Rectal smooth muscle tissue (tissue), 1 donor: ENCODE data around the gene KRTAP16-1.
"Not testable (repeated sequence)": the region's sequence is repeated elsewhere in the genome, so short reads cannot be mapped to it uniquely, and the experiment has no call there.

Experiments
- H3K27ac ChIP-seq: one replicate; pipeline ENCODE4 v1.7.0; 2013; ENCODE audit warnings: low read depth, low read length, inconsistent platforms
- H3K27me3 ChIP-seq: one replicate; pipeline ENCODE4 v1.7.0; 2013; ENCODE audit warnings: low read length; ENCODE audit not compliant: control insufficient read depth, insufficient read depth
- H3K36me3 ChIP-seq: one replicate; pipeline ENCODE4 v1.7.0; 2013; ENCODE audit warnings: low read length; ENCODE audit not compliant: control insufficient read depth, insufficient read depth
- H3K4me1 ChIP-seq: one replicate; pipeline ENCODE4 v1.7.0; 2013; ENCODE audit warnings: low read length; ENCODE audit not compliant: control insufficient read depth, insufficient read depth
- H3K4me3 ChIP-seq: one replicate; pipeline ENCODE4 v1.7.0; 2013; ENCODE audit warnings: low read length
- H3K9ac ChIP-seq: one replicate; pipeline ENCODE4 v1.7.0; 2013; ENCODE audit warnings: low read length

The KRTAP16-1 gene

DNA sequence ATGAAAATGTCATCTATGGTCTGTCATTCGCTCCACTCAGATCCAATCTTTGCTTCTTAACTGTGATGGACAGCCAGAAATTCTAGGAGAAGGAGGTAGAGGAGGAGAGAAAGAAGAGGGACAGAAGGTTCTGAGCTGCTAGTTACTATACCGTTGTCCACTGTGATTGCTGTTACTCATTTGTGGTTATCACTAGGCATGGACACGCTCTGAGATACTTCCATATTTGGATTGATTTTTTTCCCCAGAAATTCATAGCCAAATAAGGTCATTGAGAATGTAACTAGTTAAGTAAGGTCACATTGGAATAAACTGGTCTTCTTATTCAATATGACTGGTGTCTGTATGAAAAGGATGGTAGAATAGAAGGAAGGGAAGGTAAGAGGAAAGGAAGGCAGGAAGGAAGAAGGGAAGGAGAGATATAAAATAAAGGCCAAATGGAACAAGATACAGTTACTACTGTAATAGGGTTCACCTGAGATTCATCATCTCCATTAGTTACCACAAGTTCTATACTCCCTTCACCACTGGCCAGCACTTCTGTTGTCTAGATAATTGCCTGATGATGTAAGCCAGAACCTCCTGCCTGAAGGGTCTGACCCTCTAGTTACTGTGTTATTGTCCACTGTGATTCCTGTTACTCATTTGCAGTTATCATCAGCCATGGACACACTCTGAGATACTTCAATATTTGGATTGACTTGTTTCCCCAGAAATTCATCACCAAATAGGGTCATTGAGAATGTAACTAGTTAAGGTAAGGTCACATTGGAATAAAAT is 30.7 kb downstream of the KRTAP16-1 start:
- Histone ChIP-seq H3K27ac (no peak overlapping the region), H3K27me3 (no peaks in the 10 kb centered on the region), H3K4me1 (no peaks in the 10 kb centered on the region), H3K9ac (no peak overlapping the region), H3K36me3 (no peaks in the 10 kb centered on the region), H3K4me3 (no peak overlapping the region)

- not testable (repeated sequence) for H3K36me3 ChIP-seq, H3K4me1 ChIP-seq, H3K27me3 ChIP-seq, H3K27ac ChIP-seq, H3K9ac ChIP-seq, H3K4me3 ChIP-seq
Measured at GRCh38 chr17:41275648-41276190, 33.4 kb downstream of the KRTAP16-1 start, which contains the start of gene KRTAP9-7. KRTAP9-7 (plus strand) TSS chr17:41275698; CDS start chr17:41275698, 0 bp downstream.

DNA sequence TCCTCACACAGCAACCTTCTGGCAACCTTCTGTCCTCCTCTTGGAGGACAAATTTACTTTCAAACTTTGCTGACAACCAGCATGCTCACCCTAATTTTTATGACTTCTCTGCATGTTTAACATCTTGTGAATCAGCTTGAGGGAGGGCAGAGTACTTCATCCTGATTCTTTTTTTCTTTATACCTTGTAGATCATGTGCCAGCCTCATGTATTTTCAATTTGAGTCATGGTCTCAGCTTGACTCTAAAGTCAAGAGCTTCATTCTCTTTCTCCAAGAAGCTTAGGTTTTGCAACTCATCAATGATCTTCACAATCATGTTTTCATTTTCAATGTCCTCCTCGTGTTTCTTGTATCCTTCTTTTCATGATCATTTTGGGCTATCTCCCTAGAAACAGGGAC is 37.3 kb downstream of the KRTAP16-1 start:
- Histone ChIP-seq H3K27me3 (no peaks in the 10 kb centered on the region), H3K4me1 (no peaks in the 10 kb centered on the region), H3K9ac (no peak overlapping the region), H3K4me3 (no peak overlapping the region), H3K27ac (no peak overlapping the region), H3K36me3 (no peaks in the 10 kb centered on the region)

DNA sequence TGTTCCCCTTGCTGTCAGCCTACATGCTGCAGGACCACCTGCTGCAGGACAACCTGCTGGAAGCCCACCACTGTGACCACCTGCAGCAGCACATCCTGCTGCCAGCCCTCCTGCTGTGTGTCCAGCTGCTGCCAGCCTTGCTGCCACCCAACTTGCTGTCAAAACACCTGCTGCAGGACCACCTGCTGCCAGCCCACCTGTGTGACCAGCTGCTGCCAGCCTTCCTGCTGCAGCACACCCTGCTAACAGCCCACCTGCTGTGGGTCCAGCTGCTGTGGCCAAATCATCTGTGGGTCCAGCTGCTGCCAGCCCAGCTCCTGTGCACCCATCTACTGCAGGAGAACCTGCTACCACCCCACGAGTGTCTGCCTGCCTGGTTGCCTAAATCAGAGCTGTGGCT is 37.8 kb downstream of the KRTAP16-1 start:
- not testable (repeated sequence) for H3K4me3 ChIP-seq, H3K27me3 ChIP-seq, H3K4me1 ChIP-seq, H3K36me3 ChIP-seq, H3K9ac ChIP-seq, H3K27ac ChIP-seq

GRCh38 chr17:41267711-41268110 is 41.4 kb downstream of the KRTAP16-1 start:
- H3K9ac ChIP-seq, result no peak overlapping the region
- no peaks in the 10 kb centered on the region for H3K27me3 ChIP-seq
- no peaks in the 10 kb centered on the region for H3K36me3 ChIP-seq
- H3K4me1 ChIP-seq, result no peaks in the 10 kb centered on the region
- H3K27ac ChIP-seq, result no peak overlapping the region
- H3K4me3 ChIP-seq, result no peak overlapping the region

DNA sequence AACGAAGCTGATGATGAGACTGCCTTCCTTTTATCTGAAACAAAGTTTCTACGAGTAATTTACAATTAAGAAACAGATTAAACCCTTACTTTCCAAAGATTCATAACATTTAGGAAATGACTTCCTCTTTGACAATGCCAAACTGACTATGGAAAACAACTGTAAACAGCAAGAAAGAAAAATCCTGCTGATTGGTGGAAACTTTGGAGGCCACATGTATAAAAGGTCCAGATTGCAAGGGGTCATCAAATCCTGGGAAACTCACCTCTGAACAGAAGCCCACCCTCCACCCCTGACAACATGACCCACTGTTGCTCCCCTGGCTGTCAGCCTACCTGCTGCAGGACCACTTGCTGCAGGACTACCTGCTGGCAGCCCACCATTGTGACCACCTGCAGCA is 44.0 kb downstream of the KRTAP16-1 start, which contains the start of gene KRTAP9-6:
TSS of gene KRTAP9-6 (plus strand) at position 301 of the 400 bp plus-strand sequence. CDS start at position 301, 0 bp downstream.
- Histone ChIP-seq H3K9ac (no peak within 1 kb of the TSS), H3K36me3 (no peaks in the 10 kb centered on the region), H3K4me1 (no peaks in the 10 kb centered on the region), H3K4me3 (no peak within 1 kb of the TSS), H3K27me3 (no peaks in the 10 kb centered on the region), H3K27ac (no peak within 1 kb of the TSS)

- Histone ChIP-seq H3K27ac (no peak overlapping the region), H3K9ac (no peak overlapping the region), H3K4me3 (no peak overlapping the region), H3K4me1 (no peaks in the 10 kb centered on the region), H3K27me3 (no peaks in the 10 kb centered on the region), H3K36me3 (no peaks in the 10 kb centered on the region)
Measured at GRCh38 chr17:41264599-41264998, 44.5 kb downstream of the KRTAP16-1 start.

DNA sequence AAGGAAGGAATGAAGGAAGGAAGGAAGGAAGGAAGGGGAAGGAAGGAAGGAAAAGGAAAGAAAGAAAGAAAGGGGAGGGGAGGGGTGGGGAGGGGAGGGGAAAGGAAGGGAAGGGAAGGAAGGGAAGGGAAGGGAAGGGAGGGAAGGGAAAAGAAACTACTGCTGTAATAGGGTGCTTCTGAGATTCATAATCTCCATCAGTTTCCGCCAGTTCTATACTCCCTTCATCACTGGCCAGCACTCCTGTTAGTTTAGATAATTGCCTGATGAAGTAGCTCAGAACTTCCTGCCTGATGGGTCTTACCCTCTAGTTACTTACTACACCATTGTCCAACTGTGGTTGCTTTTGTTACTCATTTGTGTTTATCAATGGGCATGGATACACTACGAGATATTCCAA is 45.9 kb downstream of the KRTAP16-1 start:
- Histone ChIP-seq H3K27ac (no peak overlapping the region), H3K36me3 (no peaks in the 10 kb centered on the region), H3K27me3 (no peaks in the 10 kb centered on the region), H3K4me3 (no peak overlapping the region), H3K9ac (no peak overlapping the region), H3K4me1 (no peaks in the 10 kb centered on the region)

- H3K36me3 ChIP-seq, result no peaks in the 10 kb centered on the region
- H3K27me3 ChIP-seq, result no peaks in the 10 kb centered on the region
- H3K4me1 ChIP-seq, result no peaks in the 10 kb centered on the region
- no peak overlapping the region for H3K27ac ChIP-seq
- no peak overlapping the region for H3K9ac ChIP-seq
- no peak overlapping the region for H3K4me3 ChIP-seq
Measured at GRCh38 chr17:41258406-41258805, 50.7 kb downstream of the KRTAP16-1 start.
